Measurements from ENCODE around the gene TMIGD2. TPM values are rescaled to one million over a fixed set of nuclear protein-coding genes. Genes with fewer than 3 reads are reported as not detected.
"Not testable (repeated sequence)": the region's sequence is repeated elsewhere in the genome, so short reads cannot be mapped to it uniquely, and the experiment has no call there.

Gene TMIGD2, protein sequence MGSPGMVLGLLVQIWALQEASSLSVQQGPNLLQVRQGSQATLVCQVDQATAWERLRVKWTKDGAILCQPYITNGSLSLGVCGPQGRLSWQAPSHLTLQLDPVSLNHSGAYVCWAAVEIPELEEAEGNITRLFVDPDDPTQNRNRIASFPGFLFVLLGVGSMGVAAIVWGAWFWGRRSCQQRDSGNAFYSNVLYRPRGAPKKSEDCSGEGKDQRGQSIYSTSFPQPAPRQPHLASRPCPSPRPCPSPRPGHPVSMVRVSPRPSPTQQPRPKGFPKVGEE
- polyA plus RNA-seq (2013, experiment 1 of 2; ENCODE audit: insufficient read length) = 0.16 TPM
- polyA plus RNA-seq (2013, experiment 2 of 2; ENCODE audit: insufficient read length) = not detected

DNA sequence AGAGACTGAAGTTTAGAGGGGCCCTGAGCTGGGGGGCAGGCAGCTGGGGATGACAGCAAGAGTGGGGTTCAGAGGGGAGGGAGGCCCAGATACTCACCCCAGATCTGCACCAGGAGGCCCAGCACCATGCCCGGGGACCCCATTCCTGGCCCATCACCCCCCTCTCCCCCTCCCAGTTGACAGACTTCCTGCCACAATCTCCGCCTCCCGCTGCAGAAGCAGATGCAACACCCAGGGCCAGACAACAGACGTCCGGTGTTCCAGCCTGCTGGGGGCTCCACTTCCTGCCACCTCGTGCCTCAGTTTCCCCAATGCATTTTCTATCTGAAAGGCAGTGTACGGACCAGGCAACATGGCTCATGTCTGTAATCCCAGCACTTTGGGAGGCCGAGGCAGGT lies at the start of gene TMIGD2:
TMIGD2 (minus strand) TSS at position 147 of the 398 bp plus-strand sequence; CDS start at position 143, 4 bp downstream.
- no peak for DNase-seq

DNA sequence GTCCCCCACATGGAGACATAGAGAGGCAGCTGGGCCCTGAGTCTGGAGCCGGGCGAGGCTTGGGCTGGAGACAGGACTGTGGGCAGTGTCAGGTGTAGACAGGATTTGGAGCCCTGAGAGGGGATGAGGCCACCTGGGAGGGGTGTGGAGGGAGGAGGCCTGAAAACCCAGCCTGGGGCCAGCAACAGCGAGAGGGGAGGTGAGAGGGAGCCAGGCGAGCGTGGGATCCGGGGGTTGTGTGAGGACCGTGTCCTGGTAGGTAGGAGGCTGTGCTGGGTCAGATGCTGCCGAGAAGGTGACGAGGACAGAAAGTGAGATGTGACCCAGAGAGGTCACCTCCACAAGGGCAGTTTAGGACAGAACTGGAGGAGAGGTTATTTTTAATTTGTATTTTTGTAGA lies 48.5 kb upstream of the TMIGD2 start:
- no peak for DNase-seq

DNA sequence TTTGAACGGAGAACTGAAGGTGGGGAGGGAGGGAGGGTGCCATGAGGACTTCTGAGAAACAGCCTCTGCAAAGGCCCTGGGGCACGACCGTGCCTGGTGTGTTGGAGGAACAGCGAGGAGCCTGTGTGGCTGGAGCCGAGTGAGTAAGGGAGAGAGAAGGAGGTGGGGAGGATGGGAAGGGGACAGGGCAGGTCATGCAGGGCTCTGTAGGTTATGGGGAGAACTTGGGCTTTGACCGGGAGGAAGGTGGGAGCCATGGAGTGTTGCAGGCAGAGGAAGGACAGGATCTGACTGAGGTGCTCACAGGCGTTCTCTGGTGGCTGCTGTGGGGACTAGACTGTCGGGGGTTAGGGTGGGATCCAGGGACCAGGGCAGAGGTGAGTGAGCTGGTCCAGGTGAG lies 47.9 kb upstream of the TMIGD2 start:
- no peak for DNase-seq

DNA sequence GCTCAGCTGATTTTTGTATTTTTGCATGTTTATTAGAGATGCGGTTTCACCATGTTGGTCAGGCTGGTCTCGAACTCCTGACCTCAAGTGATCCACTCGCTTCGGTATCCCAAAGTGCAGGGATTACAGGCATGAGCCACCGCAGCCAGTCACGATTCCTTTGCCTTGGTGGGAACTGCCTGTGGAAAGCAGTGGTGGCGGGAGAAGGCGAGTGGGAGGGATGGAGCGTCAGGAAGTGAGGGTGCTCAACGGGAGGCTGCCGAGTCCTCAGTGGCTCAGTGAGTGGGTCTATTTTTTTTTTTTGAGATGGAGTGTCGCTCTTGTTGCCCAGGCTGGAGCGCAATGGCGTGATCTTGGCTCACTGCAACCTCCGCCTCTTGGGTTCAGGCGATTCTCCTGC lies 47.0 kb upstream of the TMIGD2 start:
- DNase-seq = not testable (repeated sequence)

DNA sequence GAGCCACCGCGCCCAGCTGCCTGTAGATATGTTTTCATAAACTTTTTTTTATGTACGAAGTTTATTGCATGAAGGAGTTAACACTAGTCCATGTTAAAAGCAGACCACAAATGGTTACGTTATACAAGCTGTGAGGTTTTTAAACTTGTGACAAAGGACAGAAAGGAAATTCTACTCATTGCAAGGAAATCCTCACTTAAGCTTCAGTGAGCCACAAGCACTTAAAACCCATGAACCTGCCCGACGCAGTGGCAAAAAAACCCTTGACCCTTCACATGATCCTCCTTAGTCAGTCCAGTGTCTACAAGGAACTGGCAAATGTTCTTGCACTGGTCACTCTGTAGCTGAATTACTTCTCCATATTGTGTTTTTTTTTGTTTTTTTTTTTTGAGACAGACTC lies 45.3 kb upstream of the TMIGD2 start:
- DNase-seq = no peak

DNA sequence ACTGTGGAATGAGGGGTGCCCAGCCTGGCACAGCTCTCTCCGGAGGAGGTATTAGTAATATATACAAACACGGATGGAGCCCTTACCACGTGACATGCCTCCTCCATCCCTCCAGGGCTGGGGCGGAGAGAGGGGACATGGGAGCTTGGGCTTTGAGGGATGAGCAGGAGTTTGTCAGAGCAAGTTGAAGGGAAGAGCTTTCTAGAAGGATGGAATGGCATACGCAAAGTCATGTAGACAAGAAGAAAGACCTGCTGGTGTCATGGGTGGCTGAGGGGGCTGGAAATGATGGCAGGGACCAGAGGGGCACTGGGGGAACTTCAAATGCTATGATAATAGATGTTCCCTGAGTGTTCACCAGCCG lies 43.8 kb upstream of the TMIGD2 start:
- DNase-seq = no peak

DNA sequence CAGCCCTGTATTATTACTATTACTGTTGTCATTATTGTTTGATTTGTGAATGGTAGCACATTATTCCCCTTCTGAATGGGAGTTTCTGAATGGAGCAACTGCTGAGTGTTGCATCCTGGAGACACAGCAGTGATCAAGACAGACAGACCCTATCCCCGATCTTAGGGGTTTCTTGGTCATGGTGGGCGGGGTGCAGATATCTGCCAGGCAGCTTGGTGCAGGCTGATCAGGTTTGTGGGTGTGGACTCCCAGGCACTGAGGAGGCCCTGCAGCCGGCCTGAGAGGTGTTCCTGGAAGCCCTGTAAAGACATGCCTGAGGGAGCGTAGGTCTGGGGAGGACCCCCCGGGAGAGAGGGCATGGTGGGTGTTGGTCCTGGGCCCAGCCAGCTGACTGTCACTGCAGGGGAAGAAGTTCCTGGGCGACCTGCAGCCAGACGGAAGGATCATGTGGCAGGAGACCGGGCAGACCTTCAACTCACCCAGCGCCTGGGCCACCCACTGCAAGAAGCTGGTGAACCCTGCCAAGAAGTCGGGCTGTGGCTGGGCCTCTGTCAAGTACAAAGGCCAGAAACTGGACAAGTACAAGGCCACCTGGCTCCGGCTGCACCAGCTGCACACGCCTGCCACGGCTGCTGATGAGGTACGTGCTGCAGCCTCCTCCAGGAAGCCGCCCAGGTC lies 43.3 kb upstream of the TMIGD2 start:
- DNase-seq = no peak

DNA sequence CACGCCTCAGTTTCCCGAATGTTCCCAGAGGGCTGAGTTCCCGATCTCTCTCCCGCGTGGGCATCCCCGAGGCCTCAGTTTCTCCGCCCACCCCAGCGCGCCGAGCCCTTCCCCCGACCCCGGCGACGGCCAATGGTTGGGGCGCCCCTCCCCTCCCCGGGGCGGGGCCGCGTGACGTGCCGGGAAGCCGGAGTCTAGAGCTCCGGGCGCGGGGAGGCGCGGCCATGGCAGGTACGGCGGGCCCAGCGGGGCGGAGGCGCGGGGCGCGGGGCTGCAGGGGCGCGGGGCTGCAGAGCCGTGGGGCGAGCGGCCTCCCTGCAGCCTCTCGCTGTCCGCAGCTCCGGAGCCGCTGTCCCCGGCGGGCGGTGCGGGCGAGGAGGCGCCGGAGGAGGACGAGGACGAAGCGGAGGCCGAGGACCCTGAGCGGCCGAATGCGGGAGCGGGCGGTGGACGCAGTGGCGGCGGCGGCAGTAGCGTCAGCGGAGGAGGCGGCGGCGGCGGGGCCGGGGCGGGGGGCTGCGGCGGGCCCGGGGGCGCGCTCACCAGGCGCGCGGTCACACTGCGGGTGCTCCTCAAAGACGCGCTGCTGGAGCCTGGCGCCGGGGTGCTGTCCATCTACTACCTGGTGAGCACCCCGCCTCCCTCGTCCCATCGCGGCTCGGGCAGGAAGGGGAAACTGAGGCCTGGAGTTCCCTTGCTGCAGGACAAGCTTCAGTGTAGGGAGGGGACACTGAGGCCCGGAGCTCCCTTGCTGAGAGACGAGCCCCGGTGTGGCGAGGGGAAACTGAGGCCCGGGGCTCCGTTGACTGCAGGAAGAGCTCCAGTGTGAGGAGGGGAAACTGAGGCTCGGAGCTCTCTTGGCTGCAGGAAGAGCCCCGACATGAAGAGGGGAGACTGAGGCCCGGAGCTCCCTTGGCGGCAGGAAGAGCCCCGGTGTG lies 41.5 kb upstream of the TMIGD2 start, which contains the start of gene MPND:
MPND (plus strand) TSS at position 193 of the 938 bp plus-strand sequence; CDS start at position 225, 32 bp downstream.
- DNase-seq = peak; percentile 83

DNA sequence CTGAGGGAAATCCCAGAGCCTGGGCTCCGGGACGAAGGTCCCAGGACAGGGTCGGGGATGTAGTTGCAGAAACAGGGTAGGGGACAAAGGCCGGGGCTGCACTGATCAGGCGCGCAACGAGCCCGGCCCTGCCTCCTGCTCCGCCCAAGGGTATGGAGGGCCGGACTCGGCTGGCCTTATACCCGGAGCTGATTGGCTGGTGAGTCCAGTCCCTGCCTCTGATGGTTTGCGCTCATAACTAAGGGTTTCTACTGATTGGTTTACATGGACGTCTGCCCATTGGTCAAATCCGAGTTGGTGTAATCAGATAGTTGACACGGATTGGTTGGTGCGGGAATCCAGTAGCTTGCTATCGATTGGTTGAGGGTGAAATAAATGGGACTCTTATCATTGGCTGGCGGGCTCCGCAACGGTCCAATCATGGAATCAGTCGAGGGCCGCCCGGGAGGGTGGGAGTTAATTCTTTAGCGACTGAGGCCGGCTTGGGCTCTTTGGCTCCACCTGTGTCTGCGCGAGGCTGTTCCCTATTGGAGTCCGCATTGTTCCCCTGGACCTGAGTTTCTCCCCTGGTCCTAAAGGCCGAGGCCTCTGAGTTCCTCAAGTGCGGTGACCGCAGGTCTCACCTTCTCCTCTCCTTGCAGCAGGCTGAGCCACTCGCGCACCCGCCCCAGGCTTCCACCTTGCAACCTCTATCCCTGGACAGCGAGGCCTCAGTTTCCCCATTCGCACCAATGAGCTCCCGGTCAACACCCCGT lies 40.6 kb upstream of the TMIGD2 start:
- peak; percentile 100 for DNase-seq

DNA sequence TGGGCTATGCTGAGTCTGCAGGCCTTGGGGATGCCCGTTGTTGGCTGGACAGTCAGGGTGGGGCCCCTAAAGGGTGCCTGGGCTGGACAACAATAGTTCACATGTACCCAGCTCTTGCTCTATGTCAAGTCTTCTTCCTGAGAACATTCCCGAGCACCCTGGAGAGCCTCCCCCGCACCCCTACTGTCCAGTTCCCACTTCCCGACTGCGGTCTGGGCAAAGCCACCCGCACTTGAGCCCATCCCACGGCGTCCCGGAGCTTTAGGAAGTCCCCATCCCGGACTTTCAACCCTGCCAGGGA lies 40.1 kb upstream of the TMIGD2 start:
- no peak for DNase-seq

DNA sequence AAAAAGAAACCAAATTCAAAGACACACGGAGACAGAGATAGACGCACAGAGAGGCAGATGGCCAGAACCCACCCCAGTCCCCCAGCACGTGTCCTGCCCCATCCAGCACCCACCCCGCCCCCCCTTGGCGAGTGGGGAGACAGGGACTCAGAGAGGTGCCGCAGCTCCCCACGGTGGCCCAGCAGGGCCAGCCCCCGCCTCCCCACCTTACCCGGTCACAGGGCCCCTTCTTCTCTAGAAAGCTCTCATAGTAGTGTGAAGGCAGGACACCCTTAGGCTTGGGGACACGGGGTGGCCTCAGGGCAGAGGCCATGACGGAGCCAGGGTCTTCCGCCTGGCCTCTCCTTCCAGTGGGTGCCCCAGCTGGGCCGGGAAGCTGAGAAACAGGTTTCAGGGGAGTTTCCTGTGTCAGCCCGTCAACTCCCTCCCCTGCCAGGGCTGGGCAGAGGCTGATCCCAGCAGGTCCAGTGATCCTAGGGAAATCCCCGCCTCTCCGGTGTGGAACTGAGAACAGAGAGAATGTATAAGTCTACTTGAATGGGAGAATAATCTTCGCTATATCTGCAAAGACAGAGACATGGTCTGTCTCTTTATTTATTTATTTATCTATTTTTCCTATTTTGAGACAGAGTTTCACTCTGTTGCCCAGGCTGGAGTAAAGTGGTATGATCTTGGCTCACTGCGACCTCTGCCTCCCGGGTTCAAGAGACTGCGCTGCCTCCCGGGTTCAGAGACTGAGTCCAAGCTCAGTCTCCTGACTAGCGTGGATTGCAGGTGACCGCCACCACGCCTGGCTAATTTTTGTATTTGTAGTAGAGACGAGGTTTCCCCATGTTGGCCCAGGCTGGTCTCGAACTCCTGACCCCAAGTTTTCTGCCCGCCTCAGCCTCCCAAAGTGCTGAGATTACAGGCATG lies 36.5 kb upstream of the TMIGD2 start, which contains the start of gene STAP2:
STAP2 (minus strand) TSS at position 387 of the 915 bp plus-strand sequence; CDS start at position 313, 74 bp downstream.
- no peak for DNase-seq

DNA sequence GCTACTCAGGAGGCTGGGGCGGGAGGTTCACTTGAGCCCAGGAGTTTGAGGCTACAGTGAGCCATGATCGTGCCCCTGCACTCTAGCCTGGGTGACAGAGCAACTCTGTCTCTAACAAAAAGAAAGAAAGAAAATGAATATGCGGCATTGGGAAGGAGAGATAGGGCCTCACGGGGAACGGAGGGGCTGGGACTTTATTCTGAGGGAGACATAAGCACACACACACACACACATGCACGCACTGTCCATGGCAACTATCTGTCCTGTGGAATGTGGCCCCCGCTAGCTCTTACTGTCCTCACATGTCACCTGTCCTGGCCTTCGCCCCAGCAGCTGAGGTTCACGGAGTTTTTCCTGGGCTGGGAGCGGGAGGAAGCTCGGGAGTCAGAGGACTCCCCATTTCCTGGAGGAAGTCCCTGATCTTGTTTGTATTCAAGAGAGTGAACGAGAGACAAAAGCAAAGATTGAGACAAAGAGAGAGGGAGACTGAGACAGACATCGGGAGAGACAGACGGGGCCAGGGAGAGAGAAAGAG lies 35.8 kb upstream of the TMIGD2 start:
- no peak for DNase-seq

DNA sequence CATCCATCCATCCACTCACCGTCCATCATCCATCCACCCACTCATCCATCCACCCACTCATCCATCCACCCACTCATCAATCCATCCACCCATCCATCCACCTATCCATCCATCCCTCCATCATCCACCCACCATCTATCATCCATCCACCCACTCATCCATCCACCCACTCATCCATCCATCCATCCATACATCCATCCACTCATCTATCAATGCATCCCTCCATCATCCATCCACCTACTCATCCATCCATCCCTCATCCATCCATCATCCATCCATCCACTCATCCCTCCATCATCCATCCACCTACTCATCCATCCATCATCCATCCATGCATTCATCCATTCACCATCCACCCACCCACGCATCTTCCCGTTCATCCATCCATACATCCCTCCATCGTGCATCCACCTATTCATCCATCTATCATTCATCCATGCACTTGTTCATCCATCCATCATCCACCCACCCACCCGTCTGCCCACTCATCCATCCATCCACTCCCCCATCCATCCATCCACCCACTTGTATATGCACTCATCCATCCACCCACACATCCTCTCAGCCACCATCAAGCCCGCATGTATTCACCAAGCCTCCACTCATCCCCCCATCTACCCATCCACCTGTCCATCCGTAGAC lies 32.9 kb upstream of the TMIGD2 start:
- DNase-seq = no peak

DNA sequence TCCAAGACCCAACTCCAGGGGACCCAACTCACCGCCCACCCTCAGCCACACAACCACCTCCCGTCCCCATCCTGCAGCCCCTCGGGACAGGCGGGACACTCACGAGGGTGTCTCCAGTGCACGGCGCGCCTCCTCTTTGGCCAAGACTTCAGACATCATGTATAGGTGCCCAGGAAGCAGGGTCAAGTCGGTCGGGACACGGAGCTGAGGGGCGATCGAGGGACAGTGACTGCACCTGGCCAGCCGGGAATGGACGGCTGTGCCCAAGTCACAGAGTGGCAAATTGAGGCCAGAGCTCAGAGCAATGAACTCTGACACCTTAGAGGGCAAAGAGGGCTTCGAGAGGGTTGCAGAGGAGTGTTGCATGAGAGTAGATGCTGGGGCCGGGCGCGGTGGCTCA lies 27.7 kb upstream of the TMIGD2 start:
- DNase-seq = no peak

DNA sequence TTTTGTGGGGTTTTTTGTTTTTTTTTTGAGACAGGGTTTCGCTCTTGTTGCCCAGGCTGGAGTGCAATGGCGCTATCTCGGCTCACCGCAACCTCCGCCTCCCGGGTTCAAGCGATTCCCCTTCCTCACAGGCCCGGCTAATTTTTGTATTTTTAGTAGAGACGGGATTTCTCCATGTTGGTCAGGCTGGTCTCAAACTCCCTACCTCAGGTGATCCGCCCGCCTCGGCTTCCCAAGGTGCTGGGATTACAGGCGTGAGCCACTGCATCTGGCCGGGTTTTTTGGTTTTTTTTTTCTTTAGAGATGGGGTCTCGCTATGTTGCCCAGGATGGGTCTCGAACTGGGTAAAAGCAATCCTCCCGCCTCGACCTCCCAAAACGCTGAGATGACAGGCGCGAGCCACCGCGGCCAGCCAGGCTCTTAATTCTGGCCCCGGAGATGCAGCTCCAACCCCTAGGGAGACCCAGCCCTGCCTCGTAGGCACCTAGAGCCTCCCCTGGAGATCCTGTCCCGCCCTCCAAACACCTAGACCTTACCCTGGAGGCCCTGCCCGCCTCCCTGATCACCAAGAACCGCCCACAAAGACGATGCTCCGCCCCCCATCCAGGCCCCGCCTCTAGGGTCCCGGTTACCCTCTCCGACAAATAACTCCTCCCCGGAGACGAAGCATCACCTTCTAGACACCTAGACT lies 26.9 kb upstream of the TMIGD2 start:
- not testable (repeated sequence) for DNase-seq

DNA sequence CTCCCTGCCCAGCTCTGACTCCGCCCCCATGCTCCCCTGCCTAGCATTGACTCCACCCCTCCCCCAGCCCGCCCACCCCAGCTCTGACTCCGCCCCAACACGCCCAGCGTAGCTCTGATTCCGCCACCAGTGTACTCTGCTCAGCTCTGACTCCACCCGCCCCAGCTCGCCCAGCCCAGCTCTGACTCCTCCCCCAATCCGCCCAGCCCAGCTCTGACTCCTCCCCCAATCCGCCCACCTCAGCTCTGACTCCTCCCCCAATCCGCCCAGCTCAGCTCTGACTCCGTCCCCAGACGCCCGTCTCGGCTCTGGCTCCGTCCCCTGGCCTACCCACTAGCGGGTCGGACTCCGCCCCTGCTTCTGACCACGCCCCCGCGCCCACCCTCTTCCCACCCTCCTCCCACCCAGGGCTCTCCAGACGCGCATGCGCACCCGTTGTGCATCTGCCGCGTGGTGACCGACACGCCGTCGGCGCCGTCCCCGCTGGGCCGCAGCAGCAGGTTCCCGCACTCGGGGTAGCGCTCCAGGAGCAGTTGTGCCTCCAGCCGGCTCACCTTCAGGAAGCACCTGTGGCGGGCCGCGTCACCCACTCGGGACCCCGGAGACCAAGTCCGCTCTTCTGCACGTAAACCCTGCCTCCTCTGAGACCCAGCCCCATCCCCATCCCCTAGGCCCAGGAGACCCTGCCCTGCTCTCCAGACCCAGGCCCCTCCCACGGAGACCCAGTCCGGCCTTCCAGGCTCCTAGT lies 26.2 kb upstream of the TMIGD2 start:
- peak; percentile 97 for DNase-seq

DNA sequence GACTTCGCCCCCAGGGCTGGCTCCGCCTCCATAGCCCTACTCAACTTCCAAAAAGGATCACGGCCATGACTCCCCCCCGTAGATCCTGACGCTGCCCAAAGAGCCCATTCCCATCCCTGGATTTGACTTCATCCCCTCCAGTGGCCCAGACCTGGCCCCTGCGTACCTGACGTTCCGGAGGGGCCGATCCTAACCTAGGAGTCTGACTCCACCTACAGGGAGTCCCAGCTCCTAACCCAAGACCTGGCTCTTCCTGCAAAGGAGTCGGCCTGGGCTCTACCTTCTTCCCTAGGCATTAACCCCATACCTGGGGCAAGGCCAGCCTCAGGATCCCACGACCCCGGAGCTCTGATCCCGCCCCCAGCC lies 25.7 kb upstream of the TMIGD2 start:
- no peak for DNase-seq

DNA sequence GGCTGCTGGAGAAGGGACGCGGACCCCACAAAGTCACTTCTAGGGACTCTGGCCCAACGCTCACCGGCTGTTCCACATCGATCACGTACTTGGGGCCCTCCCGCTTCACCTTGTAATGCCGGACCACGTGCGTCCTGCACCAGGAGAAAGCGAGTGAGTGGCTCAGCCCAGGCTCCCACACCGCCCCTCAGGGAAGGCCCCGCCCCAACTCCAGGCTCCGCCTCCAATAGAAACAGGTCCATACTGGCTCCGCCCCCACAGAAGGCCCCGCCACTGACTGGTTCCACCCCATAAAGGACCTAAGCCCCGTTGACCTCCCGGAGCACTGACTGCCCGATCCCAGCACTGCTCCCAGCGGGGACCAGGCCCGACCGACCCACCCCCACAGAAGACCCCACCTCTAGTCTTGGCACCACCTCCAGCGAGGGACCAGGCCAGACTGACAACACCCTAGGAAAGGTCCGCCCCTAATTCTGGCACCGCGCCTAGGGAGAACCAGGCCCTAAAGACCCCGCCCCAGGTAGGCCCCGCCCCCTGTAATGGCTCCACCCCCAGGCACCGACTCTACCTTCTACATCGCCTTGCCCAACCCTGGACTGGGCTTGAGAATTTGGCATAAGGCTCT lies 25.2 kb upstream of the TMIGD2 start:
- peak; percentile 55 for DNase-seq

Data from fibroblast of skin of scalp (primary cell).